Choroid plexus epithelial cell (primary cell): ENCODE results near the gene CDC16.
A peak's percentile ranks its signal among the peaks of the same experiment; 100 is the strongest.
"Not testable (repeated sequence)": the region's sequence is repeated elsewhere in the genome, so short reads cannot be mapped to it uniquely, and the experiment has no call there.

Experiments used
- DNase-seq: peaks from one replicate; pipeline ENCODE4 v3.0.0-alpha.2; 2010; ENCODE audit warnings: low read depth
- H3K4me3 ChIP-seq: 2 replicates; pipeline ENCODE4 v1.5.1; 2011; ENCODE audit warnings: low read depth, mild to moderate bottlenecking, control low read depth, low read length, moderate library complexity
- TF ChIP-seq, protein P1 (sequence below): conservative IDR thresholded peaks from 2 replicates; pipeline ENCODE4 v1.5.1; 2011; ENCODE audit warnings: low read depth, mild to moderate bottlenecking, control low read depth, inconsistent platforms, low read length, moderate library complexity

CDC16 gene

GRCh38 chr13:114249077-114249476 lies 14.4 kb downstream of the CDC16 start:
- DNase-seq: no peak
- TF ChIP-seq, protein P1, sequence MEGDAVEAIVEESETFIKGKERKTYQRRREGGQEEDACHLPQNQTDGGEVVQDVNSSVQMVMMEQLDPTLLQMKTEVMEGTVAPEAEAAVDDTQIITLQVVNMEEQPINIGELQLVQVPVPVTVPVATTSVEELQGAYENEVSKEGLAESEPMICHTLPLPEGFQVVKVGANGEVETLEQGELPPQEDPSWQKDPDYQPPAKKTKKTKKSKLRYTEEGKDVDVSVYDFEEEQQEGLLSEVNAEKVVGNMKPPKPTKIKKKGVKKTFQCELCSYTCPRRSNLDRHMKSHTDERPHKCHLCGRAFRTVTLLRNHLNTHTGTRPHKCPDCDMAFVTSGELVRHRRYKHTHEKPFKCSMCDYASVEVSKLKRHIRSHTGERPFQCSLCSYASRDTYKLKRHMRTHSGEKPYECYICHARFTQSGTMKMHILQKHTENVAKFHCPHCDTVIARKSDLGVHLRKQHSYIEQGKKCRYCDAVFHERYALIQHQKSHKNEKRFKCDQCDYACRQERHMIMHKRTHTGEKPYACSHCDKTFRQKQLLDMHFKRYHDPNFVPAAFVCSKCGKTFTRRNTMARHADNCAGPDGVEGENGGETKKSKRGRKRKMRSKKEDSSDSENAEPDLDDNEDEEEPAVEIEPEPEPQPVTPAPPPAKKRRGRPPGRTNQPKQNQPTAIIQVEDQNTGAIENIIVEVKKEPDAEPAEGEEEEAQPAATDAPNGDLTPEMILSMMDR: no peak
- H3K4me3 ChIP-seq: no peak overlapping the region

GRCh38 chr13:114251639-114252440 lies 17.1 kb downstream of the CDC16 start:
- peak; percentile 21 for DNase-seq
- H3K4me3 ChIP-seq: not testable (repeated sequence)

- TF ChIP-seq, protein P1: no peak
- no peak for DNase-seq
- H3K4me3 ChIP-seq: no peak overlapping the region
Observed at GRCh38 chr13:114256547-114256946, 21.9 kb downstream of the CDC16 start.

GRCh38 chr13:114257014-114257413 lies 22.3 kb downstream of the CDC16 start:
- no peak overlapping the region for H3K4me3 ChIP-seq
- no peak for DNase-seq
- TF ChIP-seq, protein P1: no peak

GRCh38 chr13:114258589-114258988 lies 23.9 kb downstream of the CDC16 start:
- no peak overlapping the region for H3K4me3 ChIP-seq
- TF ChIP-seq, protein P1: no peak
- no peak for DNase-seq

DNA sequence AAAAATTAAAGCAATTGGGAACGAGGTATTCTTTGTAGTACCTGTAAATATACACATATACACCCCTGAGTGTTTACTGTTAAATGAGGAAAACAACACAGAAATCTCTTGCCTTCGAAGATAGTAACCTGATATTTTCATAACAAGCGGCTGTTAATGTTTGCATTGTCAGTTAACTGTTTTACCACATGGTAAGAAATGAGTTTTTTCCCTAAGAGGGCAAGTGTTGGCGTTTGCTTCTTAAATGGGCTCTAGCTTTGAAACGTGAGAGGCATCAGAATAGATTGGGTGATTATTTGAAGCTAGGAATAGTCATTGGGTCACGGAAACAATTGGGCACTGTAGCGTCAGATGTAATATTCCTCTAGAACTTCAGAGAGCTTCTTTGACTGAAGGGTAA lies 24.7 kb downstream of the CDC16 start:
- DNase-seq: no peak
- TF ChIP-seq, protein P1: no peak
- H3K4me3 ChIP-seq: no peak overlapping the region

- DNase-seq: no peak
- TF ChIP-seq, protein P1: no peak
- no peak overlapping the region for H3K4me3 ChIP-seq
Observed at GRCh38 chr13:114259974-114260373, 25.3 kb downstream of the CDC16 start.
